ENCODE measurements around the gene PRPF18. TPM values are rescaled to one million over a fixed set of nuclear protein-coding genes. Genes with fewer than 3 reads are reported as not detected.
A peak's percentile ranks its signal among the peaks of the same experiment; 100 is the strongest.

The PRPF18 gene
- total RNA-seq, 4 donors from 2014 or later, result 21.8 to 44.0 (median 25.7) TPM

- TF ChIP-seq POLR2AphosphoS5 (IDR thresholded peaks at IDR 0.05) (no peak), CTCF (IDR thresholded peaks at IDR 0.05) (no peak), POLR2A (IDR thresholded peaks at IDR 0.05) (no peak), EP300 (IDR thresholded peaks at IDR 0.05) (no peak)
- WGBS, result 79% methylated on average over 18 of the region's 21 CpGs
Measured at GRCh38 chr10:13658871-13659685, 72.3 kb downstream of the PRPF18 start.

GRCh38 chr10:13659887-13660550 lies 73.3 kb downstream of the PRPF18 start:
- H3K4me3 ChIP-seq, result no peak overlapping the region

More at GRCh38 chr10:13658871-13659685, 72.3 kb downstream of the PRPF18 start:
- Histone ChIP-seq H3K9me3 (no peaks in the 10 kb centered on the region), H3K4me3 (no peak overlapping the region), H3K36me3 (peaks cover 63% of the 10 kb centered on the region), H3K27ac (no peak overlapping the region), H3K27me3 (no peaks in the 10 kb centered on the region), H3K4me1 (peaks cover 23% of the 10 kb centered on the region)
- no peak for DNase-seq (ENCODE audit: low spot score in 2 of 2)

GRCh38 chr10:13660551-13660920 lies 73.8 kb downstream of the PRPF18 start:
- WGBS, result 43% methylated on average over 7 of the region's 7 CpGs
- H3K27ac ChIP-seq, result peak overlapping the region; percentile 64
- DNase-seq (ENCODE audit: low spot score in 2 of 2), result no peak
- no peak overlapping the region for H3K4me3 ChIP-seq
- H3K36me3 ChIP-seq, result peaks cover 63% of the 10 kb centered on the region
- H3K27me3 ChIP-seq, result no peaks in the 10 kb centered on the region
- H3K4me1 ChIP-seq, result peaks cover 23% of the 10 kb centered on the region
- H3K9me3 ChIP-seq, result no peaks in the 10 kb centered on the region
- TF ChIP-seq POLR2AphosphoS5 (IDR thresholded peaks at IDR 0.05) (no peak), CTCF (IDR thresholded peaks at IDR 0.05) (no peak), POLR2A (IDR thresholded peaks at IDR 0.05) (no peak), EP300 (IDR thresholded peaks at IDR 0.05) (no peak)

More at GRCh38 chr10:13659887-13660550, 73.3 kb downstream of the PRPF18 start:
- Histone ChIP-seq H3K4me1 (peaks cover 23% of the 10 kb centered on the region), H3K27me3 (no peaks in the 10 kb centered on the region), H3K9me3 (no peaks in the 10 kb centered on the region), H3K36me3 (peaks cover 63% of the 10 kb centered on the region), H3K27ac (peak overlapping the region; percentile 64)
- WGBS, result 13% methylated on average over 17 of the region's 19 CpGs
- peak in 1 of 2 donors; percentile 80 for DNase-seq (ENCODE audit: low spot score in 2 of 2)
- TF ChIP-seq POLR2A (IDR thresholded peaks at IDR 0.05) (no peak), EP300 (IDR thresholded peaks at IDR 0.05) (no peak), POLR2AphosphoS5 (IDR thresholded peaks at IDR 0.05) (no peak), CTCF (IDR thresholded peaks at IDR 0.05) (peak; percentile 82 to 86)

GRCh38 chr10:13661256-13661655 lies 74.5 kb downstream of the PRPF18 start:
- WGBS, result 30% methylated on average over 8 of the region's 8 CpGs
- Histone ChIP-seq H3K9me3 (no peaks in the 10 kb centered on the region), H3K4me1 (peaks cover 23% of the 10 kb centered on the region), H3K4me3 (no peak overlapping the region), H3K27ac (peak overlapping the region; percentile 58), H3K36me3 (peaks cover 63% of the 10 kb centered on the region), H3K27me3 (no peaks in the 10 kb centered on the region)
- no peak for DNase-seq (ENCODE audit: low spot score in 2 of 2)
- TF ChIP-seq POLR2A (IDR thresholded peaks at IDR 0.05), result no peak
- no peak for TF ChIP-seq CTCF (IDR thresholded peaks at IDR 0.05)
- no peak for TF ChIP-seq POLR2AphosphoS5 (IDR thresholded peaks at IDR 0.05)
- TF ChIP-seq EP300 (IDR thresholded peaks at IDR 0.05), result no peak
